Mucosa of rectum (tissue), 2 donors: ENCODE results near the gene DNAH12.

Source experiments
- H3K27ac ChIP-seq, 2 donors: one replicate each; pipeline ENCODE4 v1.7.0; 2013; ENCODE audit warnings: inconsistent platforms in 2 of 2, low read depth in 2 of 2, low read length in 2 of 2
- H3K27me3 ChIP-seq, 2 donors: one replicate each; pipeline ENCODE4 v1.7.0; 2013; ENCODE audit warnings: low read length in 2 of 2; ENCODE audit not compliant: control insufficient read depth in 2 of 2, insufficient read depth in 2 of 2
- H3K36me3 ChIP-seq, 2 donors: one replicate each; pipeline ENCODE4 v1.7.0; 2013; ENCODE audit warnings: low read length in 2 of 2; ENCODE audit not compliant: control insufficient read depth in 2 of 2, insufficient read depth in 2 of 2
- H3K4me1 ChIP-seq, 2 donors: one replicate each; pipeline ENCODE4 v1.7.0; 2013; ENCODE audit warnings: low read length in 2 of 2, mild to moderate bottlenecking in 1 of 2; ENCODE audit not compliant: control insufficient read depth in 2 of 2, insufficient read depth in 2 of 2
- H3K4me3 ChIP-seq, 2 donors: one replicate each; pipeline ENCODE4 v1.7.0; 2013; ENCODE audit warnings: low read length in 2 of 2
- H3K9ac ChIP-seq, 2 donors: one replicate each; pipeline ENCODE4 v1.7.0; 2013; ENCODE audit warnings: low read length in 2 of 2, low read depth in 1 of 2, mild to moderate bottlenecking in 1 of 2
- H3K9me3 ChIP-seq, 2 donors: one replicate each; pipeline ENCODE4 v1.7.0; 2013; ENCODE audit warnings: low read length in 2 of 2; ENCODE audit not compliant: control insufficient read depth in 2 of 2
- donor health status: healthy.
- donor health status: Normal muscosa, but diverticular disease.

Gene DNAH12

GRCh38 chr3:57544181-57545125 is at the start of gene DNAH12:
DNAH12 (minus strand) TSS chr3:57544344; CDS start chr3:57542870, 1,474 bp downstream.
- Histone ChIP-seq H3K9ac (no peak within 1 kb of the TSS), H3K4me1 (peaks cover 0 to 2% of the 10 kb centered on the region in 2 donors), H3K9me3 (no peaks in the 10 kb centered on the region), H3K27ac (no peak within 1 kb of the TSS), H3K27me3 (no peaks in the 10 kb centered on the region), H3K4me3 (peak within 1 kb of the TSS; percentile 49 to 64), H3K36me3 (no peaks in the 10 kb centered on the region)

GRCh38 chr3:57592306-57592705 is 48.2 kb upstream of the DNAH12 start:
- Histone ChIP-seq H3K4me1 (peaks cover 3 to 24% of the 10 kb centered on the region in 2 donors), H3K9me3 (no peaks in the 10 kb centered on the region), H3K9ac (no peak overlapping the region), H3K27me3 (no peaks in the 10 kb centered on the region), H3K4me3 (no peak overlapping the region), H3K36me3 (peaks cover 3 to 5% of the 10 kb centered on the region in 2 donors), H3K27ac (no peak overlapping the region)

- peaks cover 2 to 25% of the 10 kb centered on the region in 2 donors for H3K4me1 ChIP-seq
These were observed 43.8 kb upstream of the DNAH12 start for GRCh38 chr3:57587905-57588304.

GRCh38 chr3:57586778-57587177 is 42.6 kb upstream of the DNAH12 start:
- H3K4me3 ChIP-seq, result no peak overlapping the region
- H3K27me3 ChIP-seq, result no peaks in the 10 kb centered on the region
- no peaks in the 10 kb centered on the region for H3K9me3 ChIP-seq
- H3K27ac ChIP-seq, result no peak overlapping the region
- H3K9ac ChIP-seq, result no peak overlapping the region
- peaks cover 2 to 20% of the 10 kb centered on the region in 2 donors for H3K4me1 ChIP-seq
- peaks cover 0 to 12% of the 10 kb centered on the region in 2 donors for H3K36me3 ChIP-seq

More at GRCh38 chr3:57587905-57588304, 43.8 kb upstream of the DNAH12 start:
- no peak overlapping the region for H3K9ac ChIP-seq
- H3K4me3 ChIP-seq, result no peak overlapping the region
- H3K27ac ChIP-seq, result no peak overlapping the region
- H3K36me3 ChIP-seq, result peaks cover 0 to 13% of the 10 kb centered on the region in 2 donors
- H3K9me3 ChIP-seq, result no peaks in the 10 kb centered on the region
- H3K27me3 ChIP-seq, result no peaks in the 10 kb centered on the region

- H3K36me3 ChIP-seq, result peaks cover 0 to 21% of the 10 kb centered on the region in 2 donors
- no peak overlapping the region for H3K9ac ChIP-seq
- no peaks in the 10 kb centered on the region for H3K27me3 ChIP-seq
- peak overlapping the region; percentile 62 to 75 for H3K27ac ChIP-seq
- H3K9me3 ChIP-seq, result no peaks in the 10 kb centered on the region
- peaks cover 2 to 35% of the 10 kb centered on the region in 2 donors for H3K4me1 ChIP-seq
- no peak overlapping the region for H3K4me3 ChIP-seq
These were observed 39.4 kb upstream of the DNAH12 start for GRCh38 chr3:57583544-57583943.

- H3K36me3 ChIP-seq, result peaks cover 0 to 24% of the 10 kb centered on the region in 2 donors
- no peaks in the 10 kb centered on the region for H3K9me3 ChIP-seq
- peak overlapping the region; percentile 62 to 75 for H3K27ac ChIP-seq
- H3K9ac ChIP-seq, result peak overlapping the region in 1 of 2 donors; percentile 23
- no peaks in the 10 kb centered on the region for H3K27me3 ChIP-seq
- H3K4me1 ChIP-seq, result peaks cover 2 to 36% of the 10 kb centered on the region in 2 donors
- H3K4me3 ChIP-seq, result no peak overlapping the region
These were observed 38.5 kb upstream of the DNAH12 start for GRCh38 chr3:57582474-57583168.

- Histone ChIP-seq H3K4me1 (peaks cover 0 to 24% of the 10 kb centered on the region in 2 donors), H3K27me3 (no peaks in the 10 kb centered on the region), H3K4me3 (no peak overlapping the region), H3K36me3 (peaks cover 28 to 41% of the 10 kb centered on the region in 2 donors), H3K27ac (peak overlapping the region in 1 of 2 donors; percentile 14), H3K9me3 (no peaks in the 10 kb centered on the region), H3K9ac (no peak overlapping the region)
These were observed 33.7 kb upstream of the DNAH12 start for GRCh38 chr3:57577801-57578200.

GRCh38 chr3:57575966-57576626 is 32.0 kb upstream of the DNAH12 start:
- Histone ChIP-seq H3K9me3 (no peaks in the 10 kb centered on the region), H3K9ac (no peak overlapping the region), H3K4me3 (no peak overlapping the region), H3K36me3 (peaks cover 33 to 44% of the 10 kb centered on the region in 2 donors), H3K4me1 (peaks cover 0 to 17% of the 10 kb centered on the region in 2 donors), H3K27me3 (no peaks in the 10 kb centered on the region), H3K27ac (no peak overlapping the region)

GRCh38 chr3:57572096-57572495 is 28.0 kb upstream of the DNAH12 start:
- H3K27me3 ChIP-seq, result no peaks in the 10 kb centered on the region
- peaks cover 36 to 41% of the 10 kb centered on the region in 2 donors for H3K36me3 ChIP-seq
- no peak overlapping the region for H3K4me3 ChIP-seq
- H3K4me1 ChIP-seq, result no peaks in the 10 kb centered on the region
- H3K9me3 ChIP-seq, result no peaks in the 10 kb centered on the region
- no peak overlapping the region for H3K27ac ChIP-seq
- H3K9ac ChIP-seq, result no peak overlapping the region
